ENCODE data around the gene TSGA10. TPM values are rescaled to one million over a fixed set of nuclear protein-coding genes. Genes with fewer than 3 reads are reported as not detected.
"Not testable (repeated sequence)": the region's sequence is repeated elsewhere in the genome, so short reads cannot be mapped to it uniquely, and the experiment has no call there.

The TSGA10 gene, protein sequence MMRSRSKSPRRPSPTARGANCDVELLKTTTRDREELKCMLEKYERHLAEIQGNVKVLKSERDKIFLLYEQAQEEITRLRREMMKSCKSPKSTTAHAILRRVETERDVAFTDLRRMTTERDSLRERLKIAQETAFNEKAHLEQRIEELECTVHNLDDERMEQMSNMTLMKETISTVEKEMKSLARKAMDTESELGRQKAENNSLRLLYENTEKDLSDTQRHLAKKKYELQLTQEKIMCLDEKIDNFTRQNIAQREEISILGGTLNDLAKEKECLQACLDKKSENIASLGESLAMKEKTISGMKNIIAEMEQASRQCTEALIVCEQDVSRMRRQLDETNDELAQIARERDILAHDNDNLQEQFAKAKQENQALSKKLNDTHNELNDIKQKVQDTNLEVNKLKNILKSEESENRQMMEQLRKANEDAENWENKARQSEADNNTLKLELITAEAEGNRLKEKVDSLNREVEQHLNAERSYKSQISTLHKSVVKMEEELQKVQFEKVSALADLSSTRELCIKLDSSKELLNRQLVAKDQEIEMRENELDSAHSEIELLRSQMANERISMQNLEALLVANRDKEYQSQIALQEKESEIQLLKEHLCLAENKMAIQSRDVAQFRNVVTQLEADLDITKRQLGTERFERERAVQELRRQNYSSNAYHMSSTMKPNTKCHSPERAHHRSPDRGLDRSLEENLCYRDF
- 10.0 TPM for polyA plus RNA-seq
- long read RNA-seq, donor 1, partial matches to known transcripts, result 0 of 2 reads
- long read RNA-seq, donor 1, other reads (novel, unspliced or antisense), result 0 of 2 reads
- long read RNA-seq, donor 2, partial matches to known transcripts, result 61 of 61 reads
- long read RNA-seq, donor 2, other reads (novel, unspliced or antisense), result 0 of 61 reads
- long read RNA-seq, donor 3, result 0 reads
- long read RNA-seq, donor 4, result 0 reads
- long read RNA-seq, donor 5, partial matches to known transcripts, result 20 of 20 reads
- long read RNA-seq, donor 5, other reads (novel, unspliced or antisense), result 0 of 20 reads
- long read RNA-seq, donor 6, partial matches to known transcripts, result 25 of 30 reads
- long read RNA-seq, donor 6, other reads (novel, unspliced or antisense), result 5 of 30 reads
- long read RNA-seq, donor 7, partial matches to known transcripts, result 9 of 9 reads
- long read RNA-seq, donor 7, other reads (novel, unspliced or antisense), result 0 of 9 reads
- long read RNA-seq, donor 8, partial matches to known transcripts, result 49 of 57 reads
- long read RNA-seq, donor 8, other reads (novel, unspliced or antisense), result 7 of 57 reads
- long read RNA-seq, donor 9, partial matches to known transcripts, result 36 of 37 reads
- long read RNA-seq, donor 9, other reads (novel, unspliced or antisense), result 0 of 37 reads
- long read RNA-seq, donor 10, partial matches to known transcripts, result 43 of 43 reads
- long read RNA-seq, donor 10, other reads (novel, unspliced or antisense), result 0 of 43 reads
- long read RNA-seq, donor 11, partial matches to known transcripts, result 5 of 18 reads
- long read RNA-seq, donor 11, other reads (novel, unspliced or antisense), result 12 of 18 reads

DNA sequence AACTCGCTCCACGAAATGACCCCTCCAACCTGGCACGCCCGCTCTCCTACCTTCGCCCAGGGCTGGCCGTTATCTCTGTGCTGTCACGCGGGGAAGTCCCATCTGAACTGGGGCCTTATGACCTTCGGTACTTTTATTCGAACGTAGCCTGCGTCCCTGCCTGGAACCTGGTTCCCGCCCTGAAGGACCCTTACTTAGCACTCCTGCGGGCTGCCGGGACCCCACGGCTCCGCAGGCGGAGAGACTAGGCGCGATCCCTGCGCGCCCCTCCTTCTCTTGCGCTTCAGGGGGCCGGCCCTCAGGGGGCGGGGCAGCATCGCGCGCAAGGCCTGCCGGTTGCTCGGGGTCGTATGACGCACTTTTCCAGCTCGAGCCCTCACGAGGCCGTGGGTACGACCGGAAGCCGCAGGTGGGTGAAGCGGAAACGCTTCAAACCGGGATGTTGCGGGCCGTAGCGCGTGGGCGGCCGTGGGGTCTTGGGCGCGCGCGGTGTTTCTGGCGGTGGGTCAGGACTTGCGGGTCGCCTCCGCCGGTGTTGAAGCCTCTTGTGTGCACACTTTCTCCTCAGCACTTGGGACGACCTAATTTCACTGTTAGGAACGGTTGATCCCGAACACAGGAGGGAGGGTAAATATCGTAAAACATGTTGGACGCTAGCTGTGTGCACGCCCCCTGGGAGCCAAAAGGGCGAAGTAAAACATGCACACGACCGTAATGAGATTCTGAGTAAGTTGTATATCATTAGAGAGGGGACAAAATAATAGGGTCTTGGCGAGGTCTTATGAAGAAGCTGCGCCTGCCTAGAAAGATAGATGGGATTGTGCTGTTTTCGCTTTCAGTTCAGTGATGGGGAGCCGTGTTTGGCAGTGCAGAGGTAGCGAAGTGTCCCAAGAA lies at the start of gene TSGA10, which contains the start of gene LIPT1:
TSGA10 (minus strand) TSS at position 300 of the 894 bp plus-strand sequence. CDS start 45,503 bp downstream, outside the sequence.
LIPT1 (plus strand) TSS at position 325 of the 894 bp plus-strand sequence. CDS start 6,991 bp downstream, outside the sequence.
- Histone ChIP-seq H3K4me3 (ENCODE audit: low read length) (peak within 1 kb of the TSS; percentile 66), H3K9me3 (ENCODE audit: control insufficient read depth, low read depth, low read length) (no peaks in the 10 kb centered on the region), H3K27me3 (ENCODE audit: control insufficient read depth, insufficient read depth, low read length) (no peaks in the 10 kb centered on the region), H3K4me1 (ENCODE audit: control insufficient read depth, insufficient read depth, low read length) (peaks cover 5% of the 10 kb centered on the region), H3K27ac (ENCODE audit: low read length) (peak within 1 kb of the TSS; percentile 85), H3K36me3 (ENCODE audit: control insufficient read depth, insufficient read depth, low read length) (peaks cover 9% of the 10 kb centered on the region)
- peak; percentile 96 to 98 for DNase-seq
- WGBS (ENCODE audit: insufficient coverage, low lambda C conversion rate), result 0% methylated on average over 10 of the region's 70 CpGs

DNA sequence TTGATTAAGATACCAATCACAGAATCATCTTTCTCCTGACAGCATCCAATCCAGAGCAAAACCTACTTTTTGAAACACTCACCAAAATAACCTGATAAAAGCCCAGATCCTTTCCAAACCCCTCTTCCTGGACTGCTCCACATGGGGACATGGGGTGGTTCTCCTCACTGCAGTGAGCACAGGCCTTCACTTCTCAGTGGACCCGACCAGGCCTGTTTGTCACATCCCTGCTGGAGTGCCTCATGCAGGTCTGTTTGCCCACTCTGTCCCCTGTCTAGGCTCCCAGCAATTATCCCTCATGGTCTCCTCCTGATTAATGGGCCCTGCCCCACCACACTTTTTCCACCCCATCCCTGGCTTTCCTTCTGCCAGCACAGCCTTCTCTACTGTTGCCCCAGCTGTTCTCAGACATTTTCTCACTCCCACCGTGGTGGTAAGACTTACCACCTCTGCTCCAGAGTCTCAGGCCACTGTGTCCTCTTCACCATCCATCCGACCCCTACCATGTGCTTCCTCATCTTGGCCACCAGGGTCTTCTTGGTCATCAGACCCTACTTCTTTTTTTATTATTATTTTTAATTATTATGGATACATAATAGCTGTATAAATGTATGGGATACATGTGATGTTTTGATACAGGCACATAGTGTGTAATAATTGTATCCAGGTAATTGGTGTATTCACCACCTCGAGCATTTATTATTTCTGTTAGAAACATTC lies 47.4 kb upstream of the TSGA10 start:
- no peak overlapping the region for H3K27ac ChIP-seq (ENCODE audit: low read length)
- peaks cover 13% of the 10 kb centered on the region for H3K36me3 ChIP-seq (ENCODE audit: control insufficient read depth, insufficient read depth, low read length)
- 100% methylated on average over 1 of the region's 4 CpGs for WGBS (ENCODE audit: insufficient coverage, low lambda C conversion rate)
- H3K4me1 ChIP-seq (ENCODE audit: control insufficient read depth, insufficient read depth, low read length), result no peaks in the 10 kb centered on the region
- no peaks in the 10 kb centered on the region for H3K27me3 ChIP-seq (ENCODE audit: control insufficient read depth, insufficient read depth, low read length)
- DNase-seq, result no peak
- no peaks in the 10 kb centered on the region for H3K9me3 ChIP-seq (ENCODE audit: control insufficient read depth, low read depth, low read length)
- H3K4me3 ChIP-seq (ENCODE audit: low read length), result no peak overlapping the region

DNA sequence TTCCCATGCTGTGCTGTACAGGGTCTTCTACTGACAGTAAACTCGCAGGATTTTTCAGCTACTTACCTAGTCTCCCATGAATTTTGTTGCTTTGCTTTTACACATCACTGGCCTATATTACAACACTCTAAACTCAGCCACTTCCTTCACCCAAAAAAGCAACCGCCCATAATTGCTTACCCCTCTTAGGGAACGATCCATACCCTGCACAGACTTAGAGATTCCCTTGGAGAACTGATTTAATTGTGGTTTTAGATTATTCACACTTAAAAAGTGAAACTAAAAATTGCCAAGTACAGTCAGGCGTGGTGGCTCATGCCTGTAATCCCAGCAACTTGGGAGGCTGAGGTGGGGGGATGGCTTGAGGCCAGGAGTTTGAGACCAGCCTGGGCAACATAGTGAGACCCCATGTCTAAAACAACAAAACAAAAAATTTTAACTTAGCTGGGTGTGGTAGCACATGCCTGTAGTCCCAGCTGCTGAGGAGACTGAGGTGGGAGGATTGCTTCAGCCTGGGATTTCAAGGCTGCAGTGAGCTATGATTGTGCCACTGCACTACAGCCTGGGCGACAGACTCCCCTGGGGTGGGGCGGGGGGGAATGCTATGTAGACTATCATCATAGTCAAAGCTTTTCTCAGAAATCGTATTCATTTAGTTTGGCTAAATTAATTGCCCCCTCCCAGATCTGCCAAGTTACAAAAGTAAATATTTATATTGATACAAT lies 45.5 kb upstream of the TSGA10 start:
- Histone ChIP-seq H3K4me3 (ENCODE audit: low read length) (no peak overlapping the region), H3K27ac (ENCODE audit: low read length) (no peak overlapping the region)
- WGBS (ENCODE audit: insufficient coverage, low lambda C conversion rate), result 90% methylated on average over 2 of the region's 7 CpGs

DNA sequence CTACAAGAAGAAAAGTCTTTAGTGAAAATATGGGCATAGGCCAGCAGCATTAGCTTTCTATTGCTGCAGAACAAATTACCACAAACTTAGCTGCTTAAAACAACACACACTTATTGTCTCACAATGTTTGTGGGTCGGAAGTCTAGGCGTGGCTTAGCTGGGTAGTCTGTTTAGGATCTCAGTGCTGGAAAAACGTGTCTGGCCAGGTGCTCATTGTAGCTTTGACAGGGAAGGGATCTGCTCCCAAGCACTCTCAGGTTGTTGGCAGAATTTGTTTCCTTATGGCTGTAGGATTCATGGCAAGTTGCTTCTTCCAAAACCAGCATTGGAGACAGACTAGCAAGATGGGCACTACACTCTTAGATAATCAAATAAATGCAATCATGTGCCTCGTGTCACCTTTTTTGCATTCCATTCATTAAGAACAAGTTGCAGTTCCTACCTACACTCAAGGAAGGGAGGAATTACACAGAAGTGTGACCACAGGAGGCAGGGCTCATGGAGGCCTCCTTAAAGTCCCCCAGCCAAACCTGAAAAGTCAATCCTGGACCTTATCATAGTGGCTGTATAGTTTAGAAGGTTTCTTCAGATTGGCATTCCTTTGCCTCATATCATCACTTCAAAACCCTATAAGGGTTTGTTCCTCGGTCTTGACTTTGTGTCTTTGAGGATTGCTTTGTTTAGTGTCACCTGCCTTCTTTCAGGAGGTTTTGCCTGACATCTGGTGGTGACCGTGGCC lies 43.5 kb upstream of the TSGA10 start:
- no peaks in the 10 kb centered on the region for H3K9me3 ChIP-seq (ENCODE audit: control insufficient read depth, low read depth, low read length)
- H3K36me3 ChIP-seq (ENCODE audit: control insufficient read depth, insufficient read depth, low read length), result peaks cover 33% of the 10 kb centered on the region
- H3K4me1 ChIP-seq (ENCODE audit: control insufficient read depth, insufficient read depth, low read length), result no peaks in the 10 kb centered on the region
- no peak overlapping the region for H3K4me3 ChIP-seq (ENCODE audit: low read length)
- no peak overlapping the region for H3K27ac ChIP-seq (ENCODE audit: low read length)
- 100% methylated on average over 2 of the region's 6 CpGs for WGBS (ENCODE audit: insufficient coverage, low lambda C conversion rate)
- no peak for DNase-seq
- no peaks in the 10 kb centered on the region for H3K27me3 ChIP-seq (ENCODE audit: control insufficient read depth, insufficient read depth, low read length)

More for the DNA sequence above, 45.5 kb upstream of the TSGA10 start:
- no peaks in the 10 kb centered on the region for H3K27me3 ChIP-seq (ENCODE audit: control insufficient read depth, insufficient read depth, low read length)
- H3K9me3 ChIP-seq (ENCODE audit: control insufficient read depth, low read depth, low read length), result no peaks in the 10 kb centered on the region
- no peak for DNase-seq
- H3K4me1 ChIP-seq (ENCODE audit: control insufficient read depth, insufficient read depth, low read length), result no peaks in the 10 kb centered on the region
- peaks cover 30% of the 10 kb centered on the region for H3K36me3 ChIP-seq (ENCODE audit: control insufficient read depth, insufficient read depth, low read length)

DNA sequence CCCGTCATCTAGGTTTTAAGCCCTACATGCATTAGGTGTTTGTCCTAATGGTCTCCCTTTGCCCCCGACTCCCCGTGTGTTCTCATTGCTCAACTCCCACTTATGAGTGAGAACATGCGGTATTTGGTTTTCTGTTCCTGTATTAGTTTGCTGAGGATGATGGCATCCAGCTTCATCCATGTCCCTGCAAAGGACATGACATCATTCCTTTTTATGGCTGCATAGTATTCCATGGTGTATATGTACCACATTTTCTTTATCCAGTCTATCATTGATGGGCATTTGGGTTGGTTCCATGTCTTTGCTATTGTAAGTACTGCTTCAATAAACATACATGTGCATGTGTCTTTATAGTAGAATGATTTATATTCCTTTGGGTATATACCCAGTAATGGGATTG lies 37.6 kb upstream of the TSGA10 start:
- H3K27me3 ChIP-seq (ENCODE audit: control insufficient read depth, insufficient read depth, low read length); H3K27ac ChIP-seq (ENCODE audit: low read length); H3K4me1 ChIP-seq (ENCODE audit: control insufficient read depth, insufficient read depth, low read length); DNase-seq; H3K4me3 ChIP-seq (ENCODE audit: low read length); H3K9me3 ChIP-seq (ENCODE audit: control insufficient read depth, low read depth, low read length): not testable (repeated sequence)
- WGBS (ENCODE audit: insufficient coverage, low lambda C conversion rate), result no CpG with 5 or more reads among the region's 4 CpGs
- H3K36me3 ChIP-seq (ENCODE audit: control insufficient read depth, insufficient read depth, low read length), result peaks cover 38% of the 10 kb centered on the region

DNA sequence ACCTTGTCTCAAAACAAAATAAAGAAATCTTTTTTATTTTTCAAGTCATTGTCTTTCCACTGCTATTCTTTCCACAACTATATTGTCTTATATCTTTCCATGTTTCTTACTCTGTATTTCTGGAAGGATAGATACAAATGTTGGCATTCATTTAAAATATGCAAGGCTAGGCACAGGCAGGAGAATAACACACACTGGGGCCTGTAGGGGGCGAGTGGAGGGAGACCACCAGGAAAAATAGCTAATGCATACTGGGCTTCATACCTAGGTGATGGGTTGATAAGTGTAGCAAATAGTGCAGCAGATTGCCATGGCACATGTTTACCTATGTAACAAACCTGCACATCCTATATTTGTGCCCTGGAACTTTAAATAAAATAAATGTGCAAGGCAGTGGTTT lies 35.8 kb upstream of the TSGA10 start:
- H3K27ac ChIP-seq (ENCODE audit: low read length), result no peak overlapping the region
- H3K9me3 ChIP-seq (ENCODE audit: control insufficient read depth, low read depth, low read length), result no peaks in the 10 kb centered on the region
- peaks cover 27% of the 10 kb centered on the region for H3K36me3 ChIP-seq (ENCODE audit: control insufficient read depth, insufficient read depth, low read length)
- WGBS (ENCODE audit: insufficient coverage, low lambda C conversion rate), result no CpG with 5 or more reads among the region's 1 CpG
- H3K4me3 ChIP-seq (ENCODE audit: low read length), result no peak overlapping the region
- no peaks in the 10 kb centered on the region for H3K27me3 ChIP-seq (ENCODE audit: control insufficient read depth, insufficient read depth, low read length)
- no peak for DNase-seq
- no peaks in the 10 kb centered on the region for H3K4me1 ChIP-seq (ENCODE audit: control insufficient read depth, insufficient read depth, low read length)

DNA sequence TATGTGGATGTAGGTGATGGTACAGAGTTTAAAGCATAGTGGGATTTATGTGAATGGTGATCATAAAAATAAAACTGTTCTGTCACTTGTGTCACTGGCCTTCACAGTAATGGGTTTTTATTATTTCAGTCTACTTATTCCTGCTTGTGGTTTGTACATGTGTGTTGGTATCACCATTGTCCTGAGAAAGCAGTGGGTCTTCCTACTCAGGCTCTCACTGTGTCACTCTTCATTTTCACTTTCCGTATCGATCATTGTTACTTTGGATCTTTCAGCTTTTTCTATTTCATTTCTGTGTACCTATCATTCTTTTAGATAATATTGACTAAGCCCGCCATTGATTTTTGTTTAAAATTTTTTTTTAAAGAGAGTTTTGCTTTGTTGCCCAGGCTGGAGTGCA lies 33.6 kb upstream of the TSGA10 start:
- no peak overlapping the region for H3K4me3 ChIP-seq (ENCODE audit: low read length)
- no peak for DNase-seq
- H3K9me3 ChIP-seq (ENCODE audit: control insufficient read depth, low read depth, low read length), result no peaks in the 10 kb centered on the region
- no peaks in the 10 kb centered on the region for H3K27me3 ChIP-seq (ENCODE audit: control insufficient read depth, insufficient read depth, low read length)
- H3K4me1 ChIP-seq (ENCODE audit: control insufficient read depth, insufficient read depth, low read length), result no peaks in the 10 kb centered on the region
- 100% methylated on average over 3 of the region's 3 CpGs for WGBS (ENCODE audit: insufficient coverage, low lambda C conversion rate)
- no peak overlapping the region for H3K27ac ChIP-seq (ENCODE audit: low read length)
- peaks cover 22% of the 10 kb centered on the region for H3K36me3 ChIP-seq (ENCODE audit: control insufficient read depth, insufficient read depth, low read length)

DNA sequence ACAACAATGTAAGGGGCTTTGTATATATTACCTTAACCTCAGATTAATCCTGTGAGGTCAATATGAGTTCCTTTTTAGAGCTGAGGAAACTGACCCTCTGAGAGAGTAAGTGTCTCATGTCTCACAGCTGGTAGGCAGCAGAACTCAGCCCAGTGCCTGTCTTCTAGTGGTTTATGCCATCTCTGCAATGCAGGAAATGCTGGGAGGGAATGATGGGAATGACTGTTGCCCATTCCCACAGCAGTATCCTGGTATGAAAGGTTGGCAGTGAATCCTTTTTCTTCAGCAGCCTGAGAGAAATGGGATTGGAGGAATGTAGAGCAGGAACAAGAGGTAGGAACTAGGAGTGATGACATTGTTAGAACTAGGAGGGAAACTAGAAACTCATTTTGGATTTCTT lies 32.3 kb upstream of the TSGA10 start:
- Histone ChIP-seq H3K9me3 (ENCODE audit: control insufficient read depth, low read depth, low read length) (no peaks in the 10 kb centered on the region), H3K4me3 (ENCODE audit: low read length) (no peak overlapping the region), H3K27ac (ENCODE audit: low read length) (no peak overlapping the region), H3K36me3 (ENCODE audit: control insufficient read depth, insufficient read depth, low read length) (peaks cover 21% of the 10 kb centered on the region), H3K27me3 (ENCODE audit: control insufficient read depth, insufficient read depth, low read length) (no peaks in the 10 kb centered on the region), H3K4me1 (ENCODE audit: control insufficient read depth, insufficient read depth, low read length) (no peaks in the 10 kb centered on the region)
- no peak for DNase-seq

Measured in large intestine (tissue), 12 donors.